HL-60 (cell line): ENCODE results near the gene DNAH10.
"Not testable (repeated sequence)": the region's sequence is repeated elsewhere in the genome, so short reads cannot be mapped to it uniquely, and the experiment has no call there.

ENCODE experiments used
- DNase-seq, 2 experiments: peaks; one replicate each; pipeline ENCODE4 v3.0.0-alpha.2; 2010 to 2020; ENCODE audit warnings: low read depth in 1 of 2, low spot score in 1 of 2
- H3K27ac ChIP-seq: fragments of 250-450 bp; sonication (Bioruptor Pico); replicated peaks from 2 replicates; pipeline ENCODE4 v1.5.1; 2020; ENCODE audit warnings: mild to moderate bottlenecking, moderate library complexity
- H3K27me3 ChIP-seq: fragments of 250-450 bp; sonication (Bioruptor Pico); 2 replicates; pipeline ENCODE4 v1.5.1; 2021; ENCODE audit warnings: mild to moderate bottlenecking, moderate library complexity; ENCODE audit not compliant: insufficient read depth, poor library complexity, severe bottlenecking
- H3K4me3 ChIP-seq: replicated peaks from 2 replicates; pipeline ENCODE4 v1.5.1; 2011; ENCODE audit warnings: mild to moderate bottlenecking, control low read depth, low read length; ENCODE audit not compliant: insufficient read depth
- CTCF ChIP-seq: IDR thresholded peaks from one replicate; pipeline ENCODE4 v1.5.1; 2011; ENCODE audit warnings: low read length, control low read depth, inconsistent platforms; ENCODE audit not compliant: insufficient read depth
- GABPA ChIP-seq: IDR thresholded peaks from 2 replicates; pipeline ENCODE4 v1.6.1; 2012; ENCODE audit warnings: low read depth
- POLR2AphosphoS5 ChIP-seq: IDR thresholded peaks from 2 replicates; pipeline ENCODE4 v1.6.1; 2012; ENCODE audit warnings: low read depth
- REST ChIP-seq: IDR thresholded peaks from 2 replicates; pipeline ENCODE4 v1.6.1; 2012; ENCODE audit warnings: low read depth; ENCODE audit not compliant: insufficient replicate concordance
- SPI1 ChIP-seq: IDR thresholded peaks from 2 replicates; pipeline ENCODE4 v1.6.1; 2012; ENCODE audit warnings: low read depth, mild to moderate bottlenecking, borderline replicate concordance

DNAH10 gene

GRCh38 chr12:123908884-123909725, 147.0 kb downstream of the DNAH10 start:
- TF ChIP-seq GABPA (no peak), POLR2AphosphoS5 (no peak), CTCF (no peak), SPI1 (no peak), REST (no peak)
- DNase-seq: no peak
- Histone ChIP-seq H3K27me3 (no peaks in the 10 kb centered on the region), H3K4me3 (no peak overlapping the region), H3K27ac (no peak overlapping the region)

- no peak for DNase-seq
- Histone ChIP-seq H3K4me3 (no peak overlapping the region), H3K27ac (no peak overlapping the region), H3K27me3 (no peaks in the 10 kb centered on the region)
- TF ChIP-seq REST (no peak), CTCF (no peak), POLR2AphosphoS5 (no peak), SPI1 (no peak), GABPA (no peak)
Measured at GRCh38 chr12:123910057-123910456, 148.0 kb downstream of the DNAH10 start.

- no peak for DNase-seq
- H3K4me3 ChIP-seq: no peak overlapping the region
- H3K27me3 ChIP-seq: no peaks in the 10 kb centered on the region
- H3K27ac ChIP-seq: no peak overlapping the region
- no peak for TF ChIP-seq SPI1
- TF ChIP-seq GABPA: no peak
- TF ChIP-seq POLR2AphosphoS5: no peak
- TF ChIP-seq REST: no peak
- TF ChIP-seq CTCF: no peak
Measured at GRCh38 chr12:123910761-123911193, 148.7 kb downstream of the DNAH10 start.

GRCh38 chr12:123911672-123912409, 149.7 kb downstream of the DNAH10 start:
- not testable (repeated sequence) for DNase-seq, H3K27me3 ChIP-seq, H3K27ac ChIP-seq, H3K4me3 ChIP-seq
